Osteoblast (primary cell): ENCODE results near the gene NOP9. TPM values are rescaled to one million over a fixed set of nuclear protein-coding genes. Genes with fewer than 3 reads are reported as not detected.

Source experiments
- DNase-seq: peaks from one replicate; pipeline ENCODE4 v3.0.0; 2011; ENCODE audit warnings: low spot score, mixed read lengths; ENCODE audit not compliant: insufficient read length; ENCODE audit errors: missing footprints
- H2AFZ ChIP-seq: 2 replicates; pipeline ENCODE4 v1.6.0; 2011; ENCODE audit warnings: mild to moderate bottlenecking, low read length
- H3K27ac ChIP-seq: 2 replicates; pipeline ENCODE4 v1.5.1; 2011; ENCODE audit warnings: mild to moderate bottlenecking, low read depth, low read length, moderate library complexity
- H3K27me3 ChIP-seq: 2 replicates; pipeline ENCODE4 v1.6.0; 2012; ENCODE audit warnings: mild to moderate bottlenecking, control low read depth, inconsistent platforms, low read length, moderate library complexity; ENCODE audit not compliant: insufficient read depth
- H3K36me3 ChIP-seq: 2 replicates; pipeline ENCODE4 v1.5.1; 2011; ENCODE audit warnings: mild to moderate bottlenecking, low read length, control low read depth, moderate library complexity; ENCODE audit not compliant: insufficient read depth
- H3K4me1 ChIP-seq: 2 replicates; pipeline ENCODE4 v1.5.1; 2011; ENCODE audit warnings: mild to moderate bottlenecking, low read length, control low read depth, moderate library complexity; ENCODE audit not compliant: insufficient read depth
- H3K4me2 ChIP-seq: 2 replicates; pipeline ENCODE4 v1.6.0; 2011; ENCODE audit warnings: mild to moderate bottlenecking, low read length; ENCODE audit not compliant: insufficient read depth
- H3K4me3 ChIP-seq: fragments of 200-600 bp; sonication (generic); 3 replicates; pipeline ENCODE4 v1.5.1; 2012; ENCODE audit warnings: mild to moderate bottlenecking, low read length, inconsistent platforms; ENCODE audit not compliant: insufficient read depth
- H3K79me2 ChIP-seq: 2 replicates; pipeline ENCODE4 v1.6.0; 2012; ENCODE audit warnings: mild to moderate bottlenecking, low read length, control low read depth, inconsistent platforms; ENCODE audit not compliant: insufficient read depth
- H3K9me3 ChIP-seq: 2 replicates; pipeline ENCODE4 v1.5.1; 2011; ENCODE audit warnings: low read depth, low read length, control low read depth
- H4K20me1 ChIP-seq: 2 replicates; pipeline ENCODE4 v1.6.0; 2012; ENCODE audit warnings: mild to moderate bottlenecking, low read length, control low read depth; ENCODE audit not compliant: insufficient read depth
- CTCF ChIP-seq: IDR thresholded peaks from 2 replicates; pipeline ENCODE4 v1.5.1; 2011; ENCODE audit warnings: mild to moderate bottlenecking, low read depth, low read length, moderate library complexity; ENCODE audit errors: extremely low read depth
- total RNA-seq: library from RNA; depleted of rRNA; stranded (reverse); fragments of >200 nt; gene quantifications from 2 replicates; pipeline ENCODE4 v1.2.3, GENCODE V29; 2012

Gene NOP9
- total RNA-seq, 1 donor = 21.0 TPM

- DNase-seq = peak; percentile 73
- Histone ChIP-seq H3K4me1 (peaks cover 14% of the 10 kb centered on the region), H3K79me2 (no peaks in the 10 kb centered on the region), H2AFZ (no peak overlapping the region), H3K4me2 (no peak overlapping the region), H3K9me3 (no peaks in the 10 kb centered on the region), H3K36me3 (no peaks in the 10 kb centered on the region), H3K4me3 (no peak overlapping the region), H3K27ac (no peak overlapping the region), H4K20me1 (no peaks in the 10 kb centered on the region), H3K27me3 (peaks cover 7% of the 10 kb centered on the region)
- TF ChIP-seq CTCF = no peak
These were observed 16.9 kb downstream of the NOP9 start for GRCh38 chr14:24316597-24316950.

GRCh38 chr14:24317141-24317928, 17.7 kb downstream of the NOP9 start:
- no peak for TF ChIP-seq CTCF
- Histone ChIP-seq H3K27me3 (peaks cover 7% of the 10 kb centered on the region), H3K27ac (no peak overlapping the region), H3K4me2 (no peak overlapping the region), H2AFZ (no peak overlapping the region), H4K20me1 (no peaks in the 10 kb centered on the region), H3K36me3 (peaks cover under 1% of the 10 kb centered on the region), H3K4me3 (no peak overlapping the region), H3K79me2 (no peaks in the 10 kb centered on the region), H3K9me3 (no peaks in the 10 kb centered on the region), H3K4me1 (peaks cover 8% of the 10 kb centered on the region)
- peak; percentile 88 for DNase-seq

- H3K27me3 ChIP-seq = peaks cover 7% of the 10 kb centered on the region
- no peak overlapping the region for H3K4me3 ChIP-seq
- H3K9me3 ChIP-seq = no peaks in the 10 kb centered on the region
- H3K36me3 ChIP-seq = peaks cover 11% of the 10 kb centered on the region
- H4K20me1 ChIP-seq = peaks cover 4% of the 10 kb centered on the region
- peaks cover 8% of the 10 kb centered on the region for H3K4me1 ChIP-seq
- no peak overlapping the region for H3K27ac ChIP-seq
- no peak for TF ChIP-seq CTCF
- H3K4me2 ChIP-seq = no peak overlapping the region
- no peaks in the 10 kb centered on the region for H3K79me2 ChIP-seq
- no peak for DNase-seq
- no peak overlapping the region for H2AFZ ChIP-seq
These were observed 21.7 kb downstream of the NOP9 start for GRCh38 chr14:24321212-24321975.

- Histone ChIP-seq H3K4me1 (peaks cover 2% of the 10 kb centered on the region), H3K36me3 (peaks cover 11% of the 10 kb centered on the region), H4K20me1 (peaks cover 4% of the 10 kb centered on the region), H3K27ac (no peak overlapping the region), H3K79me2 (no peaks in the 10 kb centered on the region), H3K9me3 (no peaks in the 10 kb centered on the region), H3K27me3 (no peaks in the 10 kb centered on the region), H3K4me3 (no peak overlapping the region), H3K4me2 (no peak overlapping the region), H2AFZ (no peak overlapping the region)
- peak; percentile 50 for DNase-seq
- no peak for TF ChIP-seq CTCF
These were observed 23.0 kb downstream of the NOP9 start for GRCh38 chr14:24322672-24323071.
